MM.1S (cell line): ENCODE data around the gene CADM4.
"Not testable (repeated sequence)": the region's sequence is repeated elsewhere in the genome, so short reads cannot be mapped to it uniquely, and the experiment has no call there.

Experiments used
- DNase-seq: peaks from one replicate; pipeline ENCODE4 v3.0.0-alpha.2; 2015
- H2AFZ ChIP-seq: fragments of 300-600 bp; sonication (generic); 2 replicates; pipeline ENCODE4 v1.6.0; 2016; ENCODE audit warnings: antibody characterized with exemption, low read length
- H3F3A ChIP-seq: fragments of 300-600 bp; sonication (generic); 2 replicates; pipeline ENCODE4 v1.6.1; 2016; ENCODE audit warnings: mild to moderate bottlenecking, antibody characterized with exemption, low read length, moderate library complexity, mixed read lengths; ENCODE audit not compliant: insufficient read depth
- H3K27ac ChIP-seq: fragments of 300-600 bp; sonication (generic); 2 replicates; pipeline ENCODE4 v1.5.1; 2016; ENCODE audit warnings: mild to moderate bottlenecking, low read length
- H3K27me3 ChIP-seq: fragments of 300-600 bp; sonication (generic); replicated peaks from 2 replicates; pipeline ENCODE4 v1.6.0; 2016; ENCODE audit warnings: low read length; ENCODE audit not compliant: insufficient read depth
- H3K36me3 ChIP-seq: fragments of 300-600 bp; sonication (generic); replicated peaks from 2 replicates; pipeline ENCODE4 v1.6.1; 2016; ENCODE audit warnings: mild to moderate bottlenecking, low read length, mixed read lengths; ENCODE audit not compliant: insufficient read depth
- H3K4me1 ChIP-seq: fragments of 300-600 bp; sonication (generic); 2 replicates; pipeline ENCODE4 v1.6.1; 2016; ENCODE audit warnings: low read length, mixed read lengths
- H3K4me2 ChIP-seq: fragments of 300-600 bp; sonication (generic); 2 replicates; pipeline ENCODE4 v1.6.0; 2016; ENCODE audit warnings: low read depth, low read length
- H3K4me3 ChIP-seq: fragments of 300-600 bp; sonication (generic); 2 replicates; pipeline ENCODE4 v1.5.1; 2016; ENCODE audit warnings: low read length, mixed read lengths
- H3K79me2 ChIP-seq: fragments of 300-600 bp; sonication (generic); 2 replicates; pipeline ENCODE4 v1.6.1; 2016; ENCODE audit warnings: mixed run types, low read length, mixed read lengths
- H3K9ac ChIP-seq: fragments of 300-600 bp; sonication (generic); 2 replicates; pipeline ENCODE4 v1.6.1; 2016; ENCODE audit warnings: low read length, mixed read lengths
- H3K9me2 ChIP-seq: fragments of 300-600 bp; sonication (generic); replicated peaks from 2 replicates; pipeline ENCODE4 v1.6.1; 2016; ENCODE audit warnings: mild to moderate bottlenecking, low read length, mixed read lengths; ENCODE audit not compliant: insufficient read depth
- H3K9me3 ChIP-seq: fragments of 300-600 bp; sonication (generic); replicated peaks from 2 replicates; pipeline ENCODE4 v1.6.1; 2016; ENCODE audit warnings: mild to moderate bottlenecking, low read length, mixed read lengths; ENCODE audit not compliant: insufficient read depth
- H4K20me1 ChIP-seq: fragments of 300-600 bp; sonication (generic); 2 replicates; pipeline ENCODE4 v1.6.1; 2016; ENCODE audit warnings: mild to moderate bottlenecking, low read length, moderate library complexity, mixed read lengths; ENCODE audit not compliant: insufficient read depth
- CTCF ChIP-seq: fragments of 300-600 bp; sonication (generic); IDR thresholded peaks from 2 replicates; pipeline ENCODE4 v1.5.1; 2016; ENCODE audit warnings: antibody characterized with exemption, low read length, mixed read lengths
- EZH2 ChIP-seq: fragments of 300-600 bp; sonication (generic); optimal IDR thresholded peaks from 2 replicates; pipeline ENCODE3; 2017; ENCODE audit warnings: low read depth, mild to moderate bottlenecking, antibody characterized with exemption, low read length, mixed read lengths
- EZH2phosphoT487 ChIP-seq: fragments of 300-600 bp; sonication (generic); IDR thresholded peaks from 2 replicates; pipeline ENCODE4 v1.6.1; 2018; ENCODE audit warnings: antibody characterized with exemption, low read length

CADM4 gene

GRCh38 chr19:43638214-43638994 is 1.2 kb downstream of the CADM4 start:
- no peak overlapping the region for H3K9ac ChIP-seq

DNA sequence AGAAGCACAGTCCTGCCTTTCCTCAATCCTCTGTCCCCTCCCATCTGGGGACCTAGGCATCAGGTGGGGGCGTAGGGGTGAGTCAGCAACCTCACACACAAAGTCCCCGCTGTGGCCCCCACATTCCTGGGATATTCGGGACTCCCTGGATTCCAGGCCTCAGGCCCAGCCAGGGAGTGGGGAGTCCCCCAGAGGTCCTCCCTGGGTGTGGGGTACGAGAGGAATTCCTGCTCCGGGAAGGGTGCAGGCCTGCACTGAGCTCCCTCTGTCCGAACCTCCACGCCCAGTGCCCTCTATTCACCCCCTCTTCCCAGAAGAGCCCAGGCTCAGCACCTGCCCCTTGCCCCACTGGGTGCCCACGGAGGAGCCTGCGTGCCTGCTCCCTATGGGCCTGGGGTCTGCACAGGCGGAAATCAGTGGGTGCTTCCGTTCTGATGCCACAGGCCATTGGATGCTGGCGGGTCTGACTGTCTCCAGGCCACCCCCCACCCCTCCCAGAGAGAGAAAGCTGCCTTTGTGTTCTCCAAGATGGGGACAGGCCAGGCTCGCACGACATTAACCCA is 3.4 kb downstream of the CADM4 start:
- H4K20me1 ChIP-seq, result no peaks in the 10 kb centered on the region
- no peaks in the 10 kb centered on the region for H3K9me2 ChIP-seq
- no peak for DNase-seq
- no peak for TF ChIP-seq CTCF
- no peak for TF ChIP-seq EZH2
- no peak for TF ChIP-seq EZH2phosphoT487
- H3K4me1 ChIP-seq, result no peaks in the 10 kb centered on the region
- peaks cover 56% of the 10 kb centered on the region for H3K27me3 ChIP-seq
- no peaks in the 10 kb centered on the region for H3K79me2 ChIP-seq
- H3K27ac ChIP-seq, result no peak overlapping the region
- H3K4me2 ChIP-seq, result no peak overlapping the region
- H2AFZ ChIP-seq, result no peak overlapping the region
- H3K4me3 ChIP-seq, result no peak overlapping the region
- no peaks in the 10 kb centered on the region for H3K36me3 ChIP-seq
- no peaks in the 10 kb centered on the region for H3K9me3 ChIP-seq
- H3K9ac ChIP-seq, result no peak overlapping the region
- H3F3A ChIP-seq, result no peaks in the 10 kb centered on the region

More at GRCh38 chr19:43638214-43638994, 1.2 kb downstream of the CADM4 start:
- Histone ChIP-seq H4K20me1 (no peaks in the 10 kb centered on the region), H3K27me3 (peaks cover 50% of the 10 kb centered on the region), H3K4me1 (no peaks in the 10 kb centered on the region), H3K27ac (no peak overlapping the region), H3K79me2 (no peaks in the 10 kb centered on the region), H3K9me3 (no peaks in the 10 kb centered on the region), H2AFZ (no peak overlapping the region), H3K9me2 (no peaks in the 10 kb centered on the region), H3K4me2 (no peak overlapping the region), H3K4me3 (no peak overlapping the region), H3F3A (no peaks in the 10 kb centered on the region), H3K36me3 (no peaks in the 10 kb centered on the region)
- TF ChIP-seq CTCF, result no peak
- TF ChIP-seq EZH2phosphoT487, result no peak
- TF ChIP-seq EZH2, result no peak
- no peak for DNase-seq

DNA sequence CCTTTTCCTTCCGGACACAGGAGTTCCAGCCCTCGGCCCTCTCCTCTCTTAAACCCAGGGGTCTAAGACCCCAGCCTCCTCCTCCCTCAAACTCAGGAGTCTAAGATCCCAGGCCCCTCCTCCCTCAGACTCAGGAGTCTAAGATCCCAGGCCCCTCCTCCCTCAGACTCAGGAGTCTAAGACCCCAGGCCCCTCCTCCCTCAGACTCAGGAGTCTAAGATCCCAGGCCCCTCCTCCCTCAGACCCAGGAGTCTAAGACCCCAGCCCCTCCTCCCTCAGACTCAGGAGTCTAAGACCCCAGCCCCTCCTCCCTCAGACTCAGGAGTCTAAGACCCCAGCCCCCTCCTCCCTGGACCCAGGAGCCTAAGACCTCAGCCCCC is 4.1 kb downstream of the CADM4 start:
- H3K4me3 ChIP-seq, H3K9ac ChIP-seq, H2AFZ ChIP-seq: not testable (repeated sequence)

DNA sequence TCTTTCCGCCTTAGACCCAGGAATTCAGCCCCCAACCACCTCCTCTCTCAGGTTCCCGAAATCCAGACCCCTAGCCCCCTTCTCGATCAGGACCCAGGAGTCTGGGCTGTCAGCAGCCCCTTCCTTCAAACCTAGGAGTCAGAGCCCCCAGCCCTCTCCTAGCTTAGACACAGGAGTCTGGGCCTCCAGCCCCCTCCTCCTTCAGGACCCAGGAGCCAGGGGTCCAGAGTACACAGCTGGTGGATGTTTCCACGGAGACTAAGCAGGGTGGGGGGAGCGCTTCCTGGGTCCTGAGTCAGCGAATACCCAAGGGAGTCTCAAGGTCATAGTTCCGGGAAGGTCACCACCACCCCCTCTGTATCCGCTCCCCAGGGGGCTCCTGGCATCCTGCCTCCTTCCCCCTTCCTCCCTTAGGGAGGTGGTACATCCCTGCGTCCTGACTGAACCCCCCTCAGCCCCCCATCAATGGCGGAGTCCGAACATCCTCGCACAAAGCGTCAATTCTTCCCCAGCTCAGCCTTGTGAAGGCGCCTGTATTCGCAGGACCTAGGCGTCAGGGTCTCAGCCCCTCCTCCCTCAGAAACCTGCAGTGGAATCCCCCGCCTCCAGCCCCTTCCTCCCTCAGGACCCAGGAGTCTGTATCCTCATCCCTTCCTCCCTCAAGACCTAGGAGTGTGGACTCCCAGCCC is 4.6 kb downstream of the CADM4 start:
- no peak overlapping the region for H3K27ac ChIP-seq
- no peak for TF ChIP-seq EZH2
- TF ChIP-seq CTCF, result no peak
- no peak for TF ChIP-seq EZH2phosphoT487
- H3K27me3 ChIP-seq, result peaks cover 48% of the 10 kb centered on the region
- H3K4me1 ChIP-seq, result no peaks in the 10 kb centered on the region
- no peaks in the 10 kb centered on the region for H3K36me3 ChIP-seq
- DNase-seq, result no peak
- no peaks in the 10 kb centered on the region for H3K9me2 ChIP-seq
- H3K9me3 ChIP-seq, result no peaks in the 10 kb centered on the region
- no peak overlapping the region for H2AFZ ChIP-seq
- H3K4me3 ChIP-seq, result no peak overlapping the region
- H3F3A ChIP-seq, result no peaks in the 10 kb centered on the region
- H3K79me2 ChIP-seq, result no peaks in the 10 kb centered on the region
- no peak overlapping the region for H3K4me2 ChIP-seq
- no peaks in the 10 kb centered on the region for H4K20me1 ChIP-seq
- H3K9ac ChIP-seq, result no peak overlapping the region

More for the DNA sequence above, 4.1 kb downstream of the CADM4 start:
- not testable (repeated sequence) for H3K9me3 ChIP-seq, H3K79me2 ChIP-seq, H4K20me1 ChIP-seq, H3K9me2 ChIP-seq, H3K4me1 ChIP-seq, H3F3A ChIP-seq, DNase-seq, H3K36me3 ChIP-seq, H3K27ac ChIP-seq, H3K4me2 ChIP-seq
- peaks cover 52% of the 10 kb centered on the region for H3K27me3 ChIP-seq
